HG03378 (cell line): ENCODE data around the gene GPR107.
A peak's percentile ranks its signal among the peaks of the same experiment; 100 is the strongest.

Source experiments
- ATAC-seq: cut with Tn5 transposase; IDR thresholded peaks from one replicate; pipeline ENCODE4 v1.9.1; 2021; ENCODE audit warnings: mild to moderate bottlenecking, moderate library complexity; ENCODE audit not compliant: unreplicated experiment

Gene GPR107

GRCh38 chr9:130107234-130107861, 53.6 kb downstream of the GPR107 start:
- ATAC-seq, result no peak

DNA sequence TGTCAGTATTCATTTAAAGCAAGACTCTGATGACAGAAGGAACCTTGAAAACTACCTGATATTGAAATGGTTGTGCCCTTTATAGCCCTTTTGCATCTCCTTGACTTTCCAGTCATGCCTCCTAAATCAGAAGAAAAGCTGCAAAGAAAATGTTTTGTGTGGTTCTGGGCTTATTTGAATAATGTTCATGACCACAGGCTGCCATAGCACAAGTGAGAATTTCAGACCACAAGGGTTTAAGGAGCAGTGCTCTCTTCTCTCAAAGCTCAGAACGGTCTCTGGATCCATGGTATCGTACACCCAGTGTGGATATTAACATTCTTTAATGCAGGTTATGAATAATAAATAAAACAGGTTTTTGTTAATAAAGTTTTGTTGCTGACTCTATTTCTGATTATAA, 54.2 kb downstream of the GPR107 start:
- ATAC-seq, result no peak

DNA sequence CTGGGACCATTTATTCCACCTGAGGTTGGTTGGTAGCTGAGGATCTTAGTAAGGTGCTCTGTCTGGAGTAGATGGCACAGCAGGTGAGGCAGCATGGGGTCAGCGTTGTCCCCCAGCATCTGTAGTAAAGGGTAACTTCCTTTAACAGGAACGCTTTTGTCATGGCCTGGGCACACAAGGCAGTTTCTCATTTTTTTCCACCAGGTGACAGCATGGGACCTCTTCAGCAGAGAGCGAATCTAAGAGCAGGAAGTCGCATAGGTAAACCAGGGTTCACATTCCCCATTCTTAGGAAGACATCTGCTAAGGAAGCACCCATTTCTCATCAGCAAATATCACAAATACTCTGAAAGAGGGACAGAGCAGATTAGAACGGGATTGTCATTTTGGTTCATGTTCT, 56.5 kb downstream of the GPR107 start:
- no peak for ATAC-seq

DNA sequence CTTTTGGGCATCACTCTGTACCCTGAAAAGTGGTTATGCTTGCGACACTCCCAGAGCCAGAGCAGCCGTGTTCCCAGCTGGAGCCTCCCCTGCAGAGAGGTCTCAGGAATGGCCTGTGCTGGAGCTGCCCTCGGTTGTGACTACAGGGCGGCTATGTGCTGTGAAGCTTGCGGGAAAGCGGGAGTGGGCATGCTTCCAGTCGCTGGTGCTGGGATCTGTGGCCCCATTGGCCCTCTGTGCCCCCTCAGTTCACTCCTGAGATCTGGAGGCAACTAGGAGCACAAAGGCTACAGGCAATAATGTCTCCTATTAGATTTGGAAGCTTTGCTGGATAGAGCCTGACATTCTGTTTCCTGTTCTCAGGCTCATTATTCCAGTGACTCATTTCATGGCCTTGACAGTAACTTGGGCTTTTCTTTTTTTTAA, 56.9 kb downstream of the GPR107 start:
- ATAC-seq, result no peak

DNA sequence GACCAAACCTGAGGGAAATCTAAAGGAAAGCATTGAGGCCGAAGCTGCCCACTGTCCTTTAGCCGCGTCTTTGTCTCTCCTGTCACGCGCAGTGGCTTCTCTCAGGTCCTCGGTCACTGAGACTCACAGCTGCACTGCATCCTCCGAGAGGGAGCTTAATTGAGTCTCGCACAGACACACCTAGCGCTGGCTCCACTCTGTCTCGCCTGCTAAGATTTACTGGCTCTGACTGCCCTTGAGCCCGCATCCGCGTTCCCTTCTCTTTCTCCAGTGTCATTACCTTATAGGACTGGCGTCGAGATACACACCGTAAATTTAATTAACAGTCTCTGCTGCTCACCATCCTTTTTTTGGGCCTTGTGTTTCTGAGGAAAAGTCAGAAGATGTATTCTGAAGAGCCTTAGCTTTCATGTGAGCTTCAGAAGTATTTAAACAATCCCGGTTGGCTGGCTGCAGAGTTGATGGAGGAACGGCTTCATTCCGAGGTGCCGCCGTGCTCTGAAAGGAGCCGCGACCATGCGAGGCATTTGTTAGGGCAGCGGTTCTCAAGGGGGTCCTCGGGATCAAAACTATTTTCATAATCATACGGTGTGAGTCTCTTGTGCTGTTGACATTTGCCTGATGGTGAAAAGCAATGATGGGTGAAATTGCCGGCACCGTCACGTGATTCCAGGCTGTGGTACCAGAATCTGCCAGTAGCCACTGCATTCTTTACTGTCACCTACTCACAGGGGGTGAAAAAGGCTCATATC, 58.3 kb downstream of the GPR107 start:
- no peak for ATAC-seq

GRCh38 chr9:130112538-130113151, 58.9 kb downstream of the GPR107 start:
- no peak for ATAC-seq

DNA sequence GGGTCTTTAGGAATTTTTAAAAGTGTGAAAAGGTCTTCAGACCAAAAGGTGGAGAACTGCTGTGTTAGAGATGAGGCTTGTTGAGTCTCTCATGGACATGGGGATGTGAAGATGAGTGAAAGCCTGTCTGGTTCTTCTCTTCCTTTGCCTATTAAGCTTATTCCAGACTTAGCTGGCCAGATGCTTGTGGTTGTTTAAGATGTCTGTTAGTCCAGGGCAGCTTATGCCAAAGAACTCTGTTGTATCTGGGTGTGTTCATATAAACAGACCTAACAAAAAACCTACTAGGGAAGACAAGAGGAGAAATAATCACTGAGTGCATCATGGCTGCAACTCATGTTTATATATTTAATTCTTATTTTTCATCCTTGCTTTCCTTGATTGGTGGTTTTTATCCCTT, 61.0 kb downstream of the GPR107 start:
- no peak for ATAC-seq

DNA sequence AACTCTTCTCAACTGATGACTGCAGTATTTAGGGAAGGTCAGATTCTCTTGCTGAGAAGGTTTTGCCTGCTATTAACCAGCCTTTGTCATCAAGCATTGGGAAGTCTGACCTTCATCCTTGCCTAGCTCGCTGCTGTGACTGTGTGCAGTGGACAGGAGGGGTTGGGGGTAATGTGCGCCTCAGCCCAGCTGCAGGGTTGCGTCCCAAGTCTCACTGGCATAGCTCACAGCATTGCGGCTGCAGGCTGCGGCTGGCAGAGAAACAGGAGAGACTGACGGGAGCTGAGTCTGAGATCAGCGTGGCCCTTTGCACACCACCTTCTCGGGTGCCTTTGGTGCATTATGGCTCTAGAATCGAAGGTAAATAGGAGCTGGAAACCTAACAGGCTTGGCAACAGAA, 62.6 kb downstream of the GPR107 start:
- no peak for ATAC-seq

DNA sequence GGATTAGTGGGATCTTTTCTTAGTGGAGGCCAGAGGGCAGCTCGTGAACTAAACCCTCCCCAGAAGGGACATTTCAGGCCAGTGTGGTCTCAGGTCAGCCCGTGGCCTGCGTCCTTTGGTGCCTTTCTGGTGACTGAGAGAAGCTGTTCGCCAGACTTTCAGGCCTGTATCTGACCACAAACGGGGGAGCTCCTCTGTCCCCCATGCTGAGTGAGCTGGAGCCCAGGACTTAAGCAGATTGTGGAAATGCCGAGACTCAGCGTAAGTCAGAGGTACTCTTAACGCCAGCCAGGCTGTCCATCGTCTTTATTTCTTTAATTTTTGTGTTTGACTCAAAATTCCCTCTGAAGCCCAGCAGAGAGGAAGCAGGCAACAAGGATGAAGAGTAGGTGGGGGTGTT, 63.7 kb downstream of the GPR107 start:
- ATAC-seq, result no peak

DNA sequence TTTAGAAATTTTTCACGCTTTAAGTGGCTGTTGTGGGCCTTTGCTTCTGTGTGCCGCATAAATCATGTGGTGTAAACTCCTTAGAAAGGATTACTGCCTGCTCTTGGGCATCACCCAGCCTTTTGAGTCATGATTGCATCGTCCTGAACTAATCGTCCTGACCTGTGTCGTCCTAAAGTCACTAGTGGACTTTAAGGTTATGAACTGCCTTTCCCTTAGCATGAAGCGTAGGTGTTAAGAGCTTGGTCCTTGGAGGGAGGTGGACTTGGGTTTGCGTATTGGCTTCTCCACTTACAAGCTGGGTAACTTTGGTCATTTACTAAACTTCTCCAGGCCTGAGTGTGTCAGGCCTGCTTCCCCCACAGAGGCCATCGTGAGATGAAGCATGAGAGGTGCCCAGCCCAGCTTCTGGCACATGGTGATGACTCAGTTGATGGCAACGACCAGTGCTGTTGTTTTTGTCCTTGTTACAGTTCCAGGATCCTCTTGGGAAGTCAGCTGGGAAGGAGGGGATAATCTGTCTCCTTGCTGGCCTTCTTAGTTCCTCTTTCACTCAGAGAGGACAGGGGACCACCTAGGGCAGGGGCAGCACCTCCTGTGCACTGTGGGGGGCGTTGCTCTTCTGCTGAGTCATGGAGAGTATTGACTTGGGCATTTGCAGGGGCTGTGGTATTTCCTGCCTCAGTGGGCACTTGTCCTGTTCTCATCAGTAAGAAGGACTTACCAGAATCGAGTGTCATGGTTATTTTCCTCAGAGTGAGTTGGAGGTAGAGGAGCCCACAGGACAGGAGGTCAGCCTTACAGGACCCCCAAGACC, 64.3 kb downstream of the GPR107 start:
- ATAC-seq, result no peak

DNA sequence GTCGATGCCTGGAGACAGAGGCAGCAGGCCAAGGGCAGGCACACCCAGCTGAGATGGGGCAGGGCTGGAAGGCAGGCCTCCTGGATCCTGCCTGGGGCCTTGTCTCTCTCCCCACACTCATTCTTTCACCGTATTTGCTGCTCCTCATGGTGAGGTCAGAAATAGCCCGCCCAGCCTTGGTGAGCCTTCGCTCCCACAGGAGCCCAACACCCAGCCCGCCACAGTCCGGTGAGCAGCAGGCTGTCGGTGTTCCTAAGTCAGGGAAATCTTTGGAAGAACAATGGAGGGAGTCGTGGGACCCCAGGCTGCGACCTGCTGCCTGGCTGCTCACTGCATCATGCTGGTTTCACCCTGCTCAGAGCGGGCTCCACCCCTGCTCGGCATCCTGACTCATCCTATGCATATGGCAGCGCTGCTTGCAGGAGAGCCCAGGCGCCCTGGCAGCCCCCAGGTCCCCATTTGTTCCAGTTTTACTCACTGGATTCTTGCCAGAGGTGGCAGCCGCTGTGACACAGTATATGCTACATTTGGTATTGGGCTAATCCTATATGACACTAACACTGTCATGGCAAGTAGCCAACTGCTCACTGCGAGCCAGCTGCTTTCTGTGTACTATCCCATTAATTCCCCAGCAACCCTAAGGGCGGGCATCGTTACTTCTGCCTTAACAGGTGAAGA, 65.3 kb downstream of the GPR107 start:
- no peak for ATAC-seq

DNA sequence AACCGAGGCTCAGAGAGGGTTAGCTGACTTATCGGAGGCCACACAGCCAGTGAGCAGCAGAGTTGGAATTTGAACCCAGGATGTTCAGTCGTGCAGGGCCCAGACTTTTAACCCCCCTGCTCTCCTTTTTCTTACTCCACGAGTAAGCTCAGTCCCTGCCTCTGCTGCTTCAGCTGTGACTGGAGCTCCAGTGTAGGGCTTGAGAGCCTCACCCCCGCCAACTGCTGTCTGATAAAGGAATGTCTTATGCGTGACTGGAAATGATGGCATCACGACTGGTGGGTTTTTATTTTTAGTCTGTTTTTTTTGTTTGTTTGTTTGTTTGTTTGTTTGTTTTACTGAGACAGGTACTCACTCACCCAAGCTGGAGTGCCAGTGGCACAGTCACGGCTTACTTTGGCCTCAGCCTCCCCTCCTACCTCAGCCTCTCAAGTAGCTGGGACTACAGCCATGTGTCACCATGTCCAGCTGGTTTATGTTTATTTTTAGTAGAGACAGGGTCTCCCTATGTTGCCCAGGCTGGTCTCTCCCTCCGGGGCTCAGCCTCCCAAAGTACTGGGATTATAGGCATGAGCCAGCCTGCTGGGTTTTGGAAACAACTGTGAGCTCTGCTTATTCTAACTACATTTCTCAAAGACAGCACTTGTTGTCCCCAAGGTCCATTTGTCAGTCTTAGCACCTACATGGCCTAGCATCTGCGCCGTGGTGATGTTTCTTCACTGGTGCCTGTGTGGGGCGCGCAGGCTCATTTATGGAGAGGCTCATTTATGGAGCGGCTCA, 66.0 kb downstream of the GPR107 start:
- no peak for ATAC-seq

DNA sequence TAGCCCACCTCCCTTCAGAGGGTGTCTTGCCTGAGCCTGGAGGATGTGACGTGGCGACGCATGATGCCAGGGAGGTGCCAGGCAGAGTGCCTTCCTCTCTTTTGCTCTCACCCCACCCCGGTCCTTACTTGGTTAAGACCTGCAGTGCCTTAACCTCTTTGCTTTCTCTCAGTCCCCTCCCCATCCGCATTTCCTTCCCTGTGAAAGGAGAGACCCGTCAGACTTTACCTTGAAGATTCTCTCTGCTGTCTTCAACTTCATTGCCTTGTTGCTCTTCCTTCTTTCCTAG, 66.5 kb downstream of the GPR107 start:
- no peak for ATAC-seq

DNA sequence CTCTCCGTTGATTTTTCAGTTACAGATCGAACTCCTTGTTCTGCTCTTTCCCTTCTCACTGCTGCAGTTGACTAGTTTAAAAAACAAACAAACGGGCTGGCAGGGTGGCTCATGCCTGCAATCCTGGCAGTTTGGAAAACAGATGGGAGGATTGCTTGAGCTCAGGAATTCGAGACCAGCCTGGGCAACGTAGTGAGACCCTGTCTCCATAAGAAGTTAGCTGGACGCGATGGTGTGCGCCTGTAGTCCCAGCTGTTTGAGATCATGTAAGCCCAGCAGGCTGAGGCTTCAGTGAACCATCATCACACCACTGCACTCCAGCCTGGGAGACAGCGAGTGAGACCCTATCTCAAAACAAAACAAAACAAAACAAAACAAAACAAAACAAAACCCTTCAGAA, 67.1 kb downstream of the GPR107 start:
- ATAC-seq, result no peak

DNA sequence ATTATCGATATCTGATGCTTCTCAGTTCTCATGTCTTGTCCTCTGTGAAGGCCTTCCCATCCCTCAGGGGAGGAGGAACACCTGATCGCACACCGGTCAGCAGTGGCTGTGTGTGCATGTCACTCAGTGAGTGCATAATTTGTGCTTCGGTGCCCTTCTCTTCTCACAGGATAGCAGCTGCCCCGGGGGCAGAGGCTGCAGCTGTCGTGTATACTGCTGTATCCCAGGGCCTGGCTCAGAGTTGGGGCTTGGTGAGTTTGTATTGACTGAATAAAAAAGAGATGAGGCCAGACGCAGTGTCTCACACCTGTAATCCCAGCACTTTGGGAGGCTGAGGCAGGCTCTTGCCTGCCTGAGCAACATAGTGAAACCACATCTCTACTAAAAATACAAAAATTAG, 68.8 kb downstream of the GPR107 start:
- no peak for ATAC-seq

DNA sequence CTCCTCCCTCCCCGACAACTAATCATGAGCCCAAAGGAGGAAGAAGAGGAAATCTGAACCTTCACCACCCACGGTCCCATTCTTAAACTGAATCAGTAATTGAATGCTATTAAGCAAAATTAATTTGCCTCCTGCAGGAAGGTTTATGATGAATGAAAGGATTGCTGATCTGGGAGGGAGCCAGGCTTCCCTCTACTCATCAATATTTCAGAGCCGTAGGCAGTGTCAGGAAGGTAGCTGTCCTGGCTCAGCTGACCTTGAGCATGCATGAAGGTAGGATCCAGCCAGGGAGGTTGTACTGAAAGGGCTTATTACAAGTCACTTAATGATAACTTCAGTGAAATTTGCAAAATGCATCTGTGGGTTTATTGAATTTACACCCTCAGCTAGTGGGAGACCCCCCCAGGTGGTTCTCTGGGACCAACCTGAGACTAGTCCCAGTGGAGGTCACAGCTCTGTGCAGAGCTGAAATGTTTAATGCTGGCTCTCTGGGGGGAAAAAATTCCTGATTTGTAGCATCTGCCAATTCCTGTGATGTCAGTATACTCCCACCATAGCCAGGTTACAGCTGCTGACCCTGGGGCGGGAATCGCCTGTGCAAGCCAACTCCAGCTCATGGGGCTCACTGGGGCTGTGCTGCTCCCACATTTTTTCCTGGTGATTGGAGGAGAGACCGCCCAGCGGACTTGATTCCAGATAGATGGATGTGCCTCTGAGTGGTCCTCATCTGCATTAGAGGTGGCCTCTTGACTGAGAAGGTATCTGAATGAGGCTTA, 70.6 kb downstream of the GPR107 start:
- ATAC-seq, result no peak

- no peak for ATAC-seq
Measured at GRCh38 chr9:130126721-130127433, 73.2 kb downstream of the GPR107 start.

- ATAC-seq, result peak; percentile 45
Measured at GRCh38 chr9:130128251-130128650, 74.5 kb downstream of the GPR107 start.
